NCI-H748 treated with DMSO at 0.1 percent for 48 hours (cell line): ENCODE results near the gene NIPAL1.

Source experiments
- DNase-seq: peaks from one replicate; lab custom pipeline; 2025; lab: John Stamatoyannopoulos, UW

Gene NIPAL1

GRCh38 chr4:48067536-48067935 lies 51.0 kb downstream of the NIPAL1 start:
- DNase-seq, result no peak

- DNase-seq, result no peak
These were observed 51.6 kb downstream of the NIPAL1 start for GRCh38 chr4:48068182-48068581.

DNA sequence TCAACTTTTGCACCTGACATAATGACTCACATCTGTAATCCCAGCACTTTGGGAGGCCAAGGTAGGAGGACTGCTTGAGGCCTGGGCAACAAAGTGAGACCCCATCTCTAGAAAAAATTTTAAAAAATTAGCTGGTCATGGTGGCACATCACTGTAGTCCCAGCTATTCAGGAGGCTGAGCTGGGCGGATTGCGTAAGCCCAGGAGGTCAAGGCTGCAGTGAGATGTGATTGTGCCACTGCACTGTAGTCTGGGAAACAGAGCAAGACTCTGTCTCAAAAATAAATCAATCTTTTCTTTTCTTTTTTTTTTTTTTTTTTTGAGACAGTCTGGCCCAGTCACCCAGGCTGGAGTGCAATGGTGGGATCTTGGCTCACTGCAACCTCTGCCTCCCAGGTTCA lies 52.5 kb downstream of the NIPAL1 start:
- no peak for DNase-seq

DNA sequence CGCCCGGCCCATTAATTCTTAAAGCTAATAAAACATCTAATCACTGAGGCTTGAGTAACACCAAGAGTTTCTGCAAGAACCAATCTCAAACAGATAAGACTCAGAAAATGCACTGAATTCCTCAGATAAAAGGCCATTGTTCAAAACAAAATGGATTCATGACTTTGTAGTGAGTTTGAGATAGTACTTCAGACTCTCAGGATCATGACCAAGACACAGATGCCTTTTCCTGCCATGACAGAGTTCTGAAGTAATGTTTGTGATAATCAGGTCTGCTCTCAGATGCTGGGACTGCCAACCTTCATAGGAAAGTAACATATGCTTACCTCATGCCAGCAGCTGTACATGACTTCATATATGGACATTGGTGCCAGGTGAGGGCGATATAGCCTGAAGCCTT lies 54.6 kb downstream of the NIPAL1 start:
- DNase-seq, result no peak

- no peak for DNase-seq
These were observed 57.1 kb downstream of the NIPAL1 start for GRCh38 chr4:48073567-48074103.

DNA sequence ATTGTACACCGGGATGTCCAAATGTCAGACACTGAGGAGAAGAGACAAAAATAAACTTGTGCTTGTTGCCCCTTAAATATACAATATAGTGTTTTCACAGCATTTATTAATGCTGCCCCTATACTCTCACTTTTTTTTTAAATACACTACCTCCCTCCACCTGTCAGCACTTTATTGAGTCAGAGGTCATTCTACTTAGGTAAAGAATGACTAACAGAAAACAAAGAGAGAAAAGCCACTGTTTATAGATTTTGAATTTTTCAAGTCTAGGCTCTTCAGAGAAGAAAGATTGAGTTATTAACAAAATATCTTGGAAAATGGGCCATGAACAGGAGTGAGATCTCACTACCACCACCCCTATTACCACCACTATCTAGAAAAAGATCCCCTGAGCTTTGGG lies 58.1 kb downstream of the NIPAL1 start:
- DNase-seq, result no peak

- no peak for DNase-seq
These were observed 61.9 kb downstream of the NIPAL1 start for GRCh38 chr4:48078425-48078824.

- DNase-seq, result no peak
These were observed 62.5 kb downstream of the NIPAL1 start for GRCh38 chr4:48078862-48079655.

DNA sequence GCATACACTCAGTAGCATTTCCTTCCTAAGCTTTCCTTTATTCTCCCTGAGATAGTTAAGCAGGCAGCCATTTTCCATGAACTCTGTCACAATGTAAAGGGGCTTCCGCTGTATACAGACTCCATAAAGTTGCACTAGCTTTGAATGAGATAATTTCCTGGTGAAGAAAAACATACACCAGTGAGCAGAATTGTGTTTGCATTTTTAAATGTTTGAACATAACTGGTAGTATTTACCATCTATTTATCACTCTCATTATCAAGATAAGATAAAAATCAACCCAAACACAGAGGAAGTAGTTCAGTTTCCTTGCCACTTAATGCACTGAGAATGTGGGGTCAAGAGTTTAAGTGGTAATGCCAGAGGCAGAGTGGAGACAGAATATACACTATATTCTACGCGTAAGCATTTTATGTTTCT lies 63.4 kb downstream of the NIPAL1 start:
- no peak for DNase-seq

DNA sequence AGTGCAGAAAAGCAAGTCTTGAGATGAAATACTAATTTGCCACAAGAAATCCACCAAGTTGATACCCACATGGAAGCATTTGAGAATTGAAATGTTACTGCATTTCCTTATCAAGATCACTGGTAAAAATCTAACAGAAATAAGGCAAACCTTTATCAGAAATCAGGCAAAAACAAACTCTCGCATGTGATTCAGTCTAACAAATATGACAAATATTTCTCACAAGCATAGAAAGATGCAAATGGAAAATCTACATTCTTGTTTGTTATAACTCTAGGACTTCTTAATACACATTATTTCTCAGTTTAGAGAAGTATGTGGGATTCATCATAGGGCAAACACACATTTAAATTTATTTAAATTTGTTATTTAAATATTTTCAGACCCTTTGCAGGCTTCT lies 64.6 kb downstream of the NIPAL1 start:
- no peak for DNase-seq

DNA sequence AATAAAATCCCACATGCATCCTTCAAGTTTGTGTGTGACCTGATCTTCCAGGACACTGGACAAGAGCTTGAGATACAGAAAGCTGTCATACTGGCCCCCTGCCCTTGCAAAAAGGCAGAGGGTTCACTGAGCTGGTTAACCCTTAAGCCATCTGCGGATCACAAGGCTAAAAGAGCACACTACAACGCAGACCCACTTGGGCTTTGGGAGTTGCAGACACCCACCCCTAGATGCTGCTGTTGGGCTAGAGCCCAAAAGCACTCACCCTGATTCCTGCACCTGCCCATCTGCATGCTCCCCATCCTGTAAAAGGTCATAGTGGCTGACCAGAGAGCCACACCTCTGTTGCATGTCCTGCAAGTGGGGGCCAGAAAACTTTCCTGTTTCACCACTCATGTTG lies 66.4 kb downstream of the NIPAL1 start:
- no peak for DNase-seq

DNA sequence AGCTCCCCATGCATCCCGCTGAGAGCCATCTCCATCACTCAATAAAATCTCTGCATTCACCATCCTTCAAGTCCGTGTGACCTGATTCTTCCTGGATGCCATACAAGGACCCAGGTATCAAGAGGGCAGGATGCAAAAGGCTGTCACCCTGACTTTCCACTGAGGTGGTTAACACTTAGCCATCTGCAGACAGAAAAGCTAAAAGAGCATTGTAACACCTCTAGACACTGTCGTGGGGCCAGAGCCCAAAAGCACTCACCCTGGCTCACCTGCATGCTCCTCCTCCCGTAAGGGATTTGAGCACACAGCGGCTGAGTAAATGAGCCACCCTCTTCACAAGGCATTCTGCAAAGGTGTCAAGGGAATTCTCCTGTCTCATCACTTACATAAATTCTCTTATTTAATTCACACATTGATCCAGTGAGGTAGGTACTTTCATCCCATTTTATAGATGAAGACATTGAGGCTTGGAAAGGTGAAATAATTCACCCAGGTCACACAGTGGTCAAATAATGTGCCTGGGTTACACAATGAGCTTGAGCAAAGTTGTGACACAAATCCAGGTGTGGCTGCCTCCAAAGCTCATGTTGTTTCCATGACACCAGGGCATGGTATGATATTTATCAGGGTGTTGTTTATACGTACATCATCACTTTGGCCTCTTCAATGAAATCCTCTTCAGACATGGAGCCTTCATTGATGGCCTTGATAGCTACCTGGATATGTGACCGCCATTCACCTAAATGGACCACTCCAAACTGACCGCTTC lies 69.4 kb downstream of the NIPAL1 start:
- no peak for DNase-seq
